Naive B cell (primary cell): ENCODE results near the gene KCNS3. TPM values are rescaled to one million over a fixed set of nuclear protein-coding genes. Genes with fewer than 3 reads are reported as not detected.

Experiments
- ATAC-seq, 2 donors: fragments of 150-1000 bp; cut with Tn5 transposase; 2 replicates each; pipeline ENCODE4 v1.10.0; 2021; ENCODE audit warnings: low read depth in 2 of 2, mild to moderate bottlenecking in 2 of 2, moderate library complexity in 2 of 2
- DNase-seq: peaks from one replicate; pipeline ENCODE4 v3.0.0; 2022
- H3K27ac Mint-ChIP-seq, 6 donors: one replicate each; pipeline ENCODE4 v1.8.0; 2020 to 2022; ENCODE audit warnings: mild to moderate bottlenecking in 6 of 6, mixed read lengths in 6 of 6, moderate library complexity in 5 of 6, inconsistent platforms in 2 of 6
- H3K27me3 Mint-ChIP-seq, 3 donors: one replicate each; pipeline ENCODE4 v1.8.0; 2021 to 2022; ENCODE audit warnings: mixed read lengths in 3 of 3, mild to moderate bottlenecking in 1 of 3
- H3K36me3 Mint-ChIP-seq, 2 donors: one replicate each; pipeline ENCODE4 v1.8.0; 2020 to 2022; ENCODE audit warnings: mixed read lengths in 2 of 2, inconsistent platforms in 1 of 2, mild to moderate bottlenecking in 1 of 2
- H3K4me1 Mint-ChIP-seq, 3 donors: one replicate each; pipeline ENCODE4 v1.8.0; 2020 to 2022; ENCODE audit warnings: mixed read lengths in 3 of 3, inconsistent platforms in 1 of 3, mild to moderate bottlenecking in 1 of 3, moderate library complexity in 1 of 3
- H3K4me3 Mint-ChIP-seq, 8 donors: one replicate each; pipeline ENCODE4 v1.8.0; 2020 to 2022; ENCODE audit warnings: mild to moderate bottlenecking in 8 of 8, mixed read lengths in 8 of 8, moderate library complexity in 8 of 8, inconsistent platforms in 2 of 8
- H3K9me3 Mint-ChIP-seq, 7 donors: one replicate each; pipeline ENCODE4 v1.8.0; 2020 to 2022; ENCODE audit warnings: mixed read lengths in 7 of 7, mild to moderate bottlenecking in 5 of 7, inconsistent platforms in 2 of 7, moderate library complexity in 1 of 7
- polyA plus RNA-seq, 6 donors: library from polyadenylated mRNA; unstranded; fragments of 300-500 nt; fragmentation: Illumina TruSeq; gene quantifications; one replicate each; pipeline ENCODE4 v1.2.3, GENCODE V29; 2021; ENCODE audit warnings: low read depth in 6 of 6

KCNS3 gene
- polyA plus RNA-seq, 6 donors from 2014 or later = 0.24 to 0.49 TPM; not detected in 4

DNA sequence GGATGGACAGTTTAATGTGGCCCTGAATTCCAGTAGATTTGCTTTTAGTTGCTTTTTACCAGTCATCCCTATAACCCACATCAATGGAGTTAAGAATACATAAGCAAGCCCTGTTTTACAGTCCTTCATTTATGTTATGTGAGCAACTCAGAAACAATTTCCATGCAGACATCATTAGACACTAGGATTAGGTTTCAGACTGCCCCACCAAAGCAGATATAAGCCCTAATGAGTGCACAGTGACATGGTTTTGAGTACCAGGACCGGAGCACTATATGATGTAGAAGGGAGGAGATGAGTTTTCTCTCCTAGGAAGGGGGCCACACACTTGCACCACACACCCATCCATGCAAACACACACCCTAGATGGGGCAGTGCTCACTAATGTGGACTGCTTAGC, 15.5 kb downstream of the KCNS3 start:
- H3K27me3 Mint-ChIP-seq = peaks cover 31 to 70% (median 39%) of the 10 kb centered on the region in 3 donors
- no peak overlapping the region for H3K27ac Mint-ChIP-seq
- no peak overlapping the region for H3K4me3 Mint-ChIP-seq
- H3K4me1 Mint-ChIP-seq = no peaks in the 10 kb centered on the region
- DNase-seq (no peak), ATAC-seq (no peak)
- peaks cover 16 to 37% (median 18%) of the 10 kb centered on the region in 7 donors for H3K9me3 Mint-ChIP-seq
- H3K36me3 Mint-ChIP-seq = peaks cover 6 to 23% of the 10 kb centered on the region in 2 donors

DNA sequence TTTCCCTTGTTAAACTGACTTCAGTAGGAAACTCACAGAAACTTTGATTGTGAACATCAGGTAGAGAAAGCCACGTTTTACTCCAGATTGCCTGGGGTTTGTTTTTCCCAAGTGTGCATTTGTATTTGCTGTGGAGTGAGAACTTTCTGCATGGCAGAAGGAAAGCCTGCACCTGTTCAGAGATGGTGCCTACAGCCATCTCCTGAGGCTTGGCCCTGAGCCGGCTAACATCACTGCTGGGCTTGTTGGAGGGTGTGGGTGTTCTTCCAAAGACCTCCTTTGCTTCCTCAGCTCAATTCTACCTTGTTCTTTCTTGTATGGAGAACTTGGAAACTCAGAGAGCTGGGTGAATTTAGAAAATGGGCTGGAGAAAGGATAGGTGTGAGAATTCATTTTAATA, 16.1 kb downstream of the KCNS3 start:
- Mint-ChIP-seq H3K27ac (no peak overlapping the region), H3K36me3 (peaks cover 6 to 23% of the 10 kb centered on the region in 2 donors), H3K4me3 (no peak overlapping the region), H3K27me3 (peaks cover 27 to 65% (median 34%) of the 10 kb centered on the region in 3 donors), H3K4me1 (no peaks in the 10 kb centered on the region), H3K9me3 (peaks cover 14 to 36% (median 18%) of the 10 kb centered on the region in 7 donors)
- no peak for ATAC-seq
- no peak for DNase-seq

DNA sequence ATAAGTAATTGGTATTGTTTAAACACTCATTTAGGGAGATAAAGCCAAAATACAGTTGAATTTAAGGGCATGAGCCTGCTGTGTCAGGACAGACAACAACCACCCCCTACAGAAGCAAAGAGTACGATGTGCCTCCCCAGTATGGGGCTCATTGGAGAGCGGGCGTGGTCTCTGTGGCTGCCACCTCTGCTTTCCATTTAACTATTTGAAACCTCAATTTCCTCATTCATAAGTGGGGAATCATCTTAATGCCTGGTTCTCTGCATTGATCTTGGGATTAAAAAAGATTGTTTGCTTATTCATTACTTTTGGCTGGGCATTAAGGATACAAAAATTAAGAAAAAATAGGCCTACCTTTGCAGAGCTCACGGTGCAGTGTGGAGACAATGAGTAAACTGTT, 21.4 kb downstream of the KCNS3 start:
- no peak overlapping the region for H3K4me3 Mint-ChIP-seq
- no peak overlapping the region for H3K27ac Mint-ChIP-seq
- peaks cover 0 to 9% (median 0%) of the 10 kb centered on the region in 7 donors for H3K9me3 Mint-ChIP-seq
- no peaks in the 10 kb centered on the region for H3K36me3 Mint-ChIP-seq
- no peaks in the 10 kb centered on the region for H3K4me1 Mint-ChIP-seq
- H3K27me3 Mint-ChIP-seq = peaks cover 24 to 49% (median 28%) of the 10 kb centered on the region in 3 donors
- DNase-seq = no peak
- ATAC-seq = no peak

DNA sequence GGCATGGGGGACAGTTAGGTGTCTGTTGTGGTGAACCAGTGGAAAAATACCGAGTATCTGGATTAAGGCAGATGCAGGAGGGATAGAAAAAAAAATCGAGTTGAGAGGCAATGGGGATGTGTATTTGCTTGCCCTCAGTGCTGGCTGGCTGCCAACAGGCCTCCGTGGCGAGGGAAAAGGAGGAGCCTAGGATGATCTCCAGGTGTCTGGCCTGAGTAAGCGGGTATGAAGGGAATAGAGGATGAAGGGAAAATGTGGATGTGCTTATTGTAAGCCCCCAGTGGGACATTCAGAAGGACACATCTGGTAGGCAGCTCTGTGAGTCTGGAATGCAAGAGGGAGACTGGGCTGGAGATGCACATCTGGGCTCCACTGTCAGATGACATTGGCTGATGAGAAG, 22.8 kb downstream of the KCNS3 start:
- ATAC-seq = no peak
- no peak overlapping the region for H3K4me3 Mint-ChIP-seq
- peak overlapping the region in 1 of 6 donors; percentile 28 for H3K27ac Mint-ChIP-seq
- H3K4me1 Mint-ChIP-seq = no peaks in the 10 kb centered on the region
- DNase-seq = no peak
- peaks cover 15 to 47% (median 24%) of the 10 kb centered on the region in 3 donors for H3K27me3 Mint-ChIP-seq
- H3K36me3 Mint-ChIP-seq = no peaks in the 10 kb centered on the region
- H3K9me3 Mint-ChIP-seq = peaks cover 0 to 9% (median 0%) of the 10 kb centered on the region in 7 donors

DNA sequence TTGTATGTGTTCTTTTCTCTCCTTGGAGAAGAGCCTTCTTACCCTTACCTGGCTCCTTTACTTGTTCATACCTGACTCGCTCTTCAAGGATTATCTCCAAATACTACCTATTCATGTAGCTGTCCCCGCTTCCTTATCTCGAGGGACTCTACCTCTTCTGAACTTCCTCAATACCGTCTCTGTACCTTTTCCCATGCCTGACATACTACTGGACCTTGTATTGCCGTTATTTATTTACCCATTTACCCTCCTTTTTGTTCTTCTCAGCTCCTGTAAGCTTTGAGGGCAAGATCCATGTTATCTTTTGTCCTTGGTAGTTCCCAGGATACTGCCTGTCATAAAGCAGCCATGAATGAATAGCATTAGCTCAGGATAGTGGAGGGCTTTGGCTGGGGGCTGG, 32.5 kb downstream of the KCNS3 start:
- H3K4me1 Mint-ChIP-seq = peaks cover 9 to 11% (median 11%) of the 10 kb centered on the region in 3 donors
- DNase-seq (no peak), ATAC-seq (no peak)
- peaks cover 0 to 5% (median 0%) of the 10 kb centered on the region in 7 donors for H3K9me3 Mint-ChIP-seq
- no peak overlapping the region for H3K4me3 Mint-ChIP-seq
- H3K27me3 Mint-ChIP-seq = peaks cover 13 to 40% (median 31%) of the 10 kb centered on the region in 3 donors
- H3K36me3 Mint-ChIP-seq = no peaks in the 10 kb centered on the region
- no peak overlapping the region for H3K27ac Mint-ChIP-seq

DNA sequence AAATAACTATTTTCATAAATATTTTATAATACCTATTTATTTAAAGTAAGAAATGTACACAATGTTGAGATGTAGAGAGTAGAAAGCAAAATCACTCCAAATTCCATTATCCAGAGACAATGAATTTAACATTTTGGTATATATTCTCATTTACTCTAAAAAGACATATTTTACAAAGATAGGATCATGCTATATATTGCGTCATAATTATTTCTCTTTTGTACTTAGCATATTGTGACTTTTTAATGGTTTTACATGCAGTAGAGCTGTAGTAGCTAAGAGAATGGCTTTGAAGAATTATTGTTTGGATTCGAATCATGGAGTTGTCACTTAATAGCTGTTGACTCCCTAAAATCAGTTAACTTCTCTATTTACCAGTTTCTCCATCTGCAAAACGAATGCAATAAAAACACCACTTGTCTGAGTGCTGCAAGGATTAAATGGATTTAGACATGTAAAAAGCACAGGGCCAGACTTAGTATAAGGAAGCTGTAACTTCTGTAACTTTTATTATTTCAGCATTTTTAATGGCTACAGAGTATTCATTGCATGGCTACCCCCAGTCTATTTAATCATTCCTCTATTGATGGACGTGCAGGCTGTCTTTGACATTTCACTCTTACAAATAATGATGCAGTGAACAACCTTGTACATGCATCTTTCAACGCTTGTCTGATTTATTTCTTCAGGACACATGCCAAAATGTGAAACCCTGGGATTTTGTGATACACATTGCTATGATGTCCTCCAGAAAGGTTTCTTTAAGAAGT, 33.2 kb downstream of the KCNS3 start:
- DNase-seq = no peak
- no peak overlapping the region for H3K4me3 Mint-ChIP-seq
- peaks cover 9 to 11% (median 11%) of the 10 kb centered on the region in 3 donors for H3K4me1 Mint-ChIP-seq
- ATAC-seq = peak; percentile 31 to 52
- H3K27me3 Mint-ChIP-seq = peaks cover 13 to 42% (median 24%) of the 10 kb centered on the region in 3 donors
- no peaks in the 10 kb centered on the region for H3K36me3 Mint-ChIP-seq
- H3K9me3 Mint-ChIP-seq = peaks cover 0 to 5% (median 0%) of the 10 kb centered on the region in 7 donors
- no peak overlapping the region for H3K27ac Mint-ChIP-seq

DNA sequence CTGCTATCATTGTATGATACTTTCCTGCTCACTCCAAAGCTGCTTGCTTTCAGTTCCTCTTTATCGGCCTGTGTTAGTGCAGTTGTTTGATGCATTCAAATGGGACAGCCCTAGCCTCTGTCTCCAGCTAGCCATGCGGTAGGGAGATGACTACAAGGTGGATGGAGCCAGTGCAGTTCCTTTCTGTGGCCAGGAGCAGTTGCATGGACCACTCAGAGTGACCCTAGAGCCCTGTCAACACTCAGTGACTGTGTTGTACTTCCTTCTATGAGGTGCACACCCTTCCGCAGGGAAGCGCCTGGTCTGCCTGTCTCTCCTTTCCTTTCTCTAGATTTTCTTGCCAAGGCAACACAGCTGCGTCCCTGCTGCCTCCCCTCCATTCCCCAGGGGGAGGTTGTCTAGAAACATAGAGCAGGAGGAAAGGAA, 33.8 kb downstream of the KCNS3 start:
- ATAC-seq = peak; percentile 99

DNA sequence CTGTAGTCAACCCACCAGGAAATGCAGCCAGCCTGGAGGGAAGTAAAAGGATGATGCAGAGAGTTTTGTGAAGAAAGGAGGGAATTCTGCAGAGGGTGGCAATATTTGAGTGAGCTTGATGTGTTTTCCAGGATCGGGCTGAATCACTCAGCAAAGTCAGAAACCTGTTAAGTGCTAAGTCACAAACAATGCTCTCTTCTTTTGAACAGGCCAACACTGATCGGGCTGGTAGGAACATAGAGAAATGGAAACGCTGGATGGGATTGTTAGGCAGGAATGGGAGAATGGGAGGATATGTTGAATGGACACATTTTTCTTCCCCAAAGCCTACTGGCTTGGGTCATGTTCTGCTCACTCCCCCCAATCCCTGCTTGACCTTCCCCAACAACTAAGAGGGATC, 36.6 kb downstream of the KCNS3 start:
- Mint-ChIP-seq H3K27me3 (peaks cover 6 to 26% (median 9%) of the 10 kb centered on the region in 3 donors), H3K9me3 (no peaks in the 10 kb centered on the region), H3K27ac (peak overlapping the region in 1 of 6 donors; percentile 31), H3K4me1 (peaks cover 9 to 17% (median 11%) of the 10 kb centered on the region in 3 donors), H3K4me3 (no peak overlapping the region), H3K36me3 (no peaks in the 10 kb centered on the region)
- ATAC-seq (no peak), DNase-seq (no peak)

More for the DNA sequence above, 33.8 kb downstream of the KCNS3 start:
- H3K4me1 Mint-ChIP-seq = peaks cover 9 to 11% (median 11%) of the 10 kb centered on the region in 3 donors
- peak overlapping the region in 1 of 8 donors; percentile 6 for H3K4me3 Mint-ChIP-seq
- H3K27me3 Mint-ChIP-seq = peaks cover 13 to 42% (median 19%) of the 10 kb centered on the region in 3 donors
- H3K9me3 Mint-ChIP-seq = peaks cover 0 to 5% (median 0%) of the 10 kb centered on the region in 7 donors
- H3K27ac Mint-ChIP-seq = peak overlapping the region in 1 of 6 donors; percentile 16
- no peaks in the 10 kb centered on the region for H3K36me3 Mint-ChIP-seq
- peak; percentile 23 for DNase-seq

DNA sequence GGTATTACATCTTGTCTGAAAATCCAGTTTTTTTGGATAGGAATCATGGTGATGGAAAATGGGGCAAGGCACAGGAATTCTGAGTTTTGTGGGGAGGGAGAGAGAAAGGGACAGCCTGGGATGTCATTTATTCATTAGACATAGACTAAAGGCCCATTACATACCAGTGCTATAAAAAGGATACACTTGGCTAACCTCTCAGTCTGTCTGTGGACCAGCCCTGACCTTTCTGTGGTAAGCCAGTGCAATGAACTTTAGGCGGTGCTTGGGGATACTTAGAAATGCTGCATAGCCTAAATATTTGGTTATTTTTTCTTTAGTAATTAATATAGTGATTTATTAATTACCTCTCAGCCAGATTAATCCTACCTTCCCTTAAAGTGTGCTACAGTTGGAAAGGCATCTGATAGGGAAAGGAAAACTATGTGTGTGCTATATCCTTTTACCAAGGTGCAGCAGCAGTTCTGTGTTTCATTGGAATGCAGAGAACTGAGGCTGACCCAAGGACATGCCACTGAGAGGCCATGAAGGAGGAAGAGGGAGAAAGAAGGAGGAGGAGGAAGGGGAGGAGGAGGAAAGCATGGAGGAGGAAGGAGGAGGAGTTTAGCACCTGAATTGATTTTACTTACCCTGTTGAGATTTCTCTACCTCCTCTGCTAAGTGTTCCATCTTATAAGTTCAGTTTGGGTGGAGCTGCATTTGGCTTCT, 37.5 kb downstream of the KCNS3 start:
- no peak overlapping the region for H3K4me3 Mint-ChIP-seq
- ATAC-seq (no peak), DNase-seq (no peak)
- peaks cover 9 to 17% (median 11%) of the 10 kb centered on the region in 3 donors for H3K4me1 Mint-ChIP-seq
- peaks cover 3 to 21% (median 7%) of the 10 kb centered on the region in 3 donors for H3K27me3 Mint-ChIP-seq
- H3K36me3 Mint-ChIP-seq = no peaks in the 10 kb centered on the region
- no peak overlapping the region for H3K27ac Mint-ChIP-seq
- H3K9me3 Mint-ChIP-seq = no peaks in the 10 kb centered on the region

DNA sequence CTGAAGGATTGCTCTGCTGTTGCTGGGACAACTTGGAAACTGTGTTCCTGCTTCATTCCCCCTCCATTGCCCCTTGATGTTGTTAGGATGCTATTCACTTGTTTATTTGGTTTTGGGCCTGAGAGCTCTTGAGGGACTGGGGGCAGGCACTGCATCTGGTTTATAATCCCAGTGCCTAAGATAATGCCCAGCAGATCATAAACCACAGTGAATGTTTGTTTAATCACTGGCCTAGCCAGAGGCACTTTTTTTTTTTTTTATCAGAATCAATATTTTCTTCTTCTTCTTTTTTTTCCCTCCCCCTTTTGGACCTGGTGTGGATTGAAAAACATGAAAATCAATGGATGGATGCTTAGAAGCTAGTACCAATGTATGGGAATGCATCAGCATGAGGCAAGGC, 38.1 kb downstream of the KCNS3 start:
- Mint-ChIP-seq H3K27me3 (peaks cover 0 to 18% (median 5%) of the 10 kb centered on the region in 3 donors), H3K36me3 (no peaks in the 10 kb centered on the region), H3K9me3 (no peaks in the 10 kb centered on the region), H3K27ac (no peak overlapping the region), H3K4me3 (no peak overlapping the region), H3K4me1 (peaks cover 9 to 17% (median 11%) of the 10 kb centered on the region in 3 donors)
- no peak for ATAC-seq
- DNase-seq = no peak

DNA sequence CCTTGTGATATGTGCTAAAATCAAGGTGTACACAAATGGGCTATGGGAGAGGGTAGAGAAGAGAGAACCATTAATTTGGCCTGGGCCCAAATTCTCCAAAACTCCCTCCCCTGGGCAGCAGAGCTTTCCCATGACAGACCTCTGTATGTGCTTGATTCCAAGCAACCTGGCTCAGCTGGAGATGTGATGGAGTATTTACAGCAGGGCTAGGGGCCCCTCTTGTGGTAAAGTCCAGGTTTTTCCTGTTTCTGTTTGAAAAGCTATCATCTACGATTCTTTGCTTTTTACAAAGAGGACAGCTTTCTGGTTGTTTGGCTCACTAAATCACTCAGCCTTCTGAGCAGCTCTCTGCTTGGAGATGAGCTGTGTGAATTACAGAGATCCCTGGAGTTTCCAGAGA, 40.3 kb downstream of the KCNS3 start:
- DNase-seq (no peak), ATAC-seq (no peak)
- H3K27me3 Mint-ChIP-seq = peaks cover 0 to 18% (median 0%) of the 10 kb centered on the region in 3 donors
- no peaks in the 10 kb centered on the region for H3K9me3 Mint-ChIP-seq
- no peaks in the 10 kb centered on the region for H3K36me3 Mint-ChIP-seq
- H3K27ac Mint-ChIP-seq = no peak overlapping the region
- H3K4me1 Mint-ChIP-seq = peaks cover 0 to 7% (median 0%) of the 10 kb centered on the region in 3 donors
- no peak overlapping the region for H3K4me3 Mint-ChIP-seq

DNA sequence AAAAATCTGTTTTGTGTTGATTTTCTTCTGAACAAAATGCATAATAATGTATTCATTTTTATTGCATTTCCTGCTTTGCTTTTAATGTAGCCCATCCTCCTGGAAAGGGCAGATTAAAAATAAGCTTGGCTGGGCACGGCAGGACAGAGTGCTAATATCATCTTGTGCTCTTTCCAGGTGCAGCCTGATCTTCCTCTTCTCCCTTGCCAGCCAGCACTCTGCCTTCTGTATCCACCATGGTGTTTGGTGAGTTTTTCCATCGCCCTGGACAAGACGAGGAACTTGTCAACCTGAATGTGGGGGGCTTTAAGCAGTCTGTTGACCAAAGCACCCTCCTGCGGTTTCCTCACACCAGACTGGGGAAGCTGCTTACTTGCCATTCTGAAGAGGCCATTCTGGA, 52.3 kb downstream of the KCNS3 start:
- Mint-ChIP-seq H3K4me1 (no peaks in the 10 kb centered on the region), H3K27ac (no peak overlapping the region), H3K27me3 (peaks cover 18 to 35% (median 34%) of the 10 kb centered on the region in 3 donors), H3K4me3 (no peak overlapping the region), H3K36me3 (peaks cover 5 to 9% of the 10 kb centered on the region in 2 donors), H3K9me3 (peaks cover 3 to 15% (median 7%) of the 10 kb centered on the region in 7 donors)
- no peak for ATAC-seq
- no peak for DNase-seq

DNA sequence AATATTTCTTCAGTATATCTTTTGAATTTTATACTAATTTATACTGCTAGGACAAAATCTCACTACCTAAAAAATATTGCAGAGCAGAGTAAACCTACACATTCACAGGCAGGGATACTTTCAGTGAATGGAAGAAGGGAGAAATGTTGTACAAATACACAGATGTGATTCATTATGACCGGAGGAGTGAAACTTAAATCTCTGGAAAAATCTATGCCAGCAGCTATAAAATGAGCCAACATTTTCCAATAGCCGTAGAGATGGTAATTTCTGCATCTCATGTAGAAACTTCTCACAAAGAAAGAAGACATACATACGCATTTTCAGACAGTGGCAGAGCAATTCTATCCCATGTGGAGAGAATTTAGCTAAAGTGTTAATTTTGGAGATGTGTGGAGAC, 54.8 kb downstream of the KCNS3 start:
- Mint-ChIP-seq H3K4me1 (no peaks in the 10 kb centered on the region), H3K9me3 (peaks cover 0 to 7% (median 3%) of the 10 kb centered on the region in 7 donors), H3K36me3 (peaks cover 0 to 1% of the 10 kb centered on the region in 2 donors), H3K4me3 (no peak overlapping the region), H3K27me3 (peaks cover 23 to 42% (median 38%) of the 10 kb centered on the region in 3 donors), H3K27ac (no peak overlapping the region)
- no peak for ATAC-seq
- no peak for DNase-seq
